ENCODE data around the gene PALLD. TPM values are rescaled to one million over a fixed set of nuclear protein-coding genes. Genes with fewer than 3 reads are reported as not detected.
"Not testable (repeated sequence)": the region's sequence is repeated elsewhere in the genome, so short reads cannot be mapped to it uniquely, and the experiment has no call there.

The PALLD gene
- total RNA-seq, 1 donor from 2014 or later: 58.7 TPM

- no peak for DNase-seq (ENCODE audit: low read depth, low spot score)
- H3K27me3 Mint-ChIP-seq (ENCODE audit: low read depth): no peaks in the 10 kb centered on the region
- no peak overlapping the region for H3K27ac Mint-ChIP-seq (ENCODE audit: unreplicated experiment)
- no peak for TF ChIP-seq CTCF (conservative IDR thresholded peaks at IDR 0.05)
- no peak overlapping the region for H3K4me3 Mint-ChIP-seq
- H3K36me3 Mint-ChIP-seq (ENCODE audit: low read depth): peaks cover 33% of the 10 kb centered on the region
- peaks cover 6% of the 10 kb centered on the region for H3K4me1 Mint-ChIP-seq
- peaks cover 10% of the 10 kb centered on the region for H3K9me3 Mint-ChIP-seq
Measured at GRCh38 chr4:168724686-168725411, 228.0 kb downstream of the PALLD start.

- TF ChIP-seq CTCF (conservative IDR thresholded peaks at IDR 0.05): no peak
- H3K36me3 Mint-ChIP-seq (ENCODE audit: low read depth): peaks cover 32% of the 10 kb centered on the region
- H3K27ac Mint-ChIP-seq (ENCODE audit: unreplicated experiment): no peak overlapping the region
- peaks cover 9% of the 10 kb centered on the region for H3K9me3 Mint-ChIP-seq
- no peak for DNase-seq (ENCODE audit: low read depth, low spot score)
- H3K4me3 Mint-ChIP-seq: no peak overlapping the region
- no peaks in the 10 kb centered on the region for H3K27me3 Mint-ChIP-seq (ENCODE audit: low read depth)
- peaks cover 7% of the 10 kb centered on the region for H3K4me1 Mint-ChIP-seq
Measured at GRCh38 chr4:168725930-168726329, 229.1 kb downstream of the PALLD start.

- not testable (repeated sequence) for H3K4me3 Mint-ChIP-seq; DNase-seq (ENCODE audit: low read depth, low spot score); H3K27ac Mint-ChIP-seq (ENCODE audit: unreplicated experiment); H3K27me3 Mint-ChIP-seq (ENCODE audit: low read depth); H3K9me3 Mint-ChIP-seq
- H3K36me3 Mint-ChIP-seq (ENCODE audit: low read depth): peaks cover 32% of the 10 kb centered on the region
- peaks cover 10% of the 10 kb centered on the region for H3K4me1 Mint-ChIP-seq
Measured at GRCh38 chr4:168727181-168727580, 230.3 kb downstream of the PALLD start.

- H3K4me1 Mint-ChIP-seq: peaks cover 24% of the 10 kb centered on the region
- H3K27me3 Mint-ChIP-seq (ENCODE audit: low read depth): no peaks in the 10 kb centered on the region
- H3K4me3 Mint-ChIP-seq: no peak overlapping the region
- peaks cover 20% of the 10 kb centered on the region for H3K36me3 Mint-ChIP-seq (ENCODE audit: low read depth)
- TF ChIP-seq CTCF (conservative IDR thresholded peaks at IDR 0.05): no peak
- DNase-seq (ENCODE audit: low read depth, low spot score): no peak
- peaks cover 9% of the 10 kb centered on the region for H3K9me3 Mint-ChIP-seq
- H3K27ac Mint-ChIP-seq (ENCODE audit: unreplicated experiment): no peak overlapping the region
Measured at GRCh38 chr4:168731006-168731636, 234.3 kb downstream of the PALLD start.

- H3K4me3 Mint-ChIP-seq: no peak overlapping the region
- H3K4me1 Mint-ChIP-seq: peaks cover 31% of the 10 kb centered on the region
- no peak for TF ChIP-seq CTCF (conservative IDR thresholded peaks at IDR 0.05)
- H3K27ac Mint-ChIP-seq (ENCODE audit: unreplicated experiment): no peak overlapping the region
- peaks cover 7% of the 10 kb centered on the region for H3K9me3 Mint-ChIP-seq
- H3K36me3 Mint-ChIP-seq (ENCODE audit: low read depth): peaks cover 19% of the 10 kb centered on the region
- H3K27me3 Mint-ChIP-seq (ENCODE audit: low read depth): no peaks in the 10 kb centered on the region
- no peak for DNase-seq (ENCODE audit: low read depth, low spot score)
Measured at GRCh38 chr4:168731706-168732414, 235.0 kb downstream of the PALLD start.

Measured in neural crest cell (in vitro differentiated cells).